BJ (cell line): Measurements from ENCODE around the gene ADPRHL1. TPM values are rescaled to one million over a fixed set of nuclear protein-coding genes. Genes with fewer than 3 reads are reported as not detected.

Experiments used
- CTCF ChIA-PET: fragments of 350-600 bp; formaldehyde crosslinking; extraction: SDS; loops from one replicate; lab custom pipeline; 2021; ENCODE audit warnings: antibody characterized with exemption, inconsistent platforms; lab: Yijun Ruan, JAX
- POLR2A ChIA-PET: fragments of 300-600 bp; sonication (Branson Sonifier 250); formaldehyde crosslinking; extraction: SDS; loops from one replicate; lab custom pipeline; 2021; ENCODE audit warnings: antibody characterized with exemption; lab: Charles Lee
- DNase-seq: peaks from one replicate; pipeline ENCODE4 v3.0.0-alpha.2; 2011; ENCODE audit warnings: low read depth
- H3K27me3 ChIP-seq: 2 replicates; pipeline ENCODE4 v1.6.0; 2011; ENCODE audit warnings: low read length; ENCODE audit not compliant: control insufficient read depth, insufficient read depth
- H3K36me3 ChIP-seq: 2 replicates; pipeline ENCODE4 v1.5.1; 2011; ENCODE audit warnings: low read length; ENCODE audit not compliant: control insufficient read depth, insufficient read depth
- H3K4me3 ChIP-seq: 2 replicates; pipeline ENCODE4 v1.5.1; 2011; ENCODE audit warnings: low read depth, mild to moderate bottlenecking, control low read depth, low read length
- polyA plus RNA-seq: library from polyadenylated mRNA; depleted of rRNA; stranded (reverse); fragments of >200 nt; gene quantifications from 2 replicates; pipeline ENCODE4 v1.2.3, GENCODE V29; 2011
- TF ChIP-seq, protein P1 (sequence below): IDR thresholded peaks from 2 replicates; pipeline ENCODE4 v1.5.1; 2011; ENCODE audit warnings: low read depth, mild to moderate bottlenecking, control low read depth, inconsistent platforms, low read length, moderate library complexity; ENCODE audit not compliant: insufficient read depth

The ADPRHL1 gene
- polyA plus RNA-seq, 1 experiment = 1.1 TPM

DNA sequence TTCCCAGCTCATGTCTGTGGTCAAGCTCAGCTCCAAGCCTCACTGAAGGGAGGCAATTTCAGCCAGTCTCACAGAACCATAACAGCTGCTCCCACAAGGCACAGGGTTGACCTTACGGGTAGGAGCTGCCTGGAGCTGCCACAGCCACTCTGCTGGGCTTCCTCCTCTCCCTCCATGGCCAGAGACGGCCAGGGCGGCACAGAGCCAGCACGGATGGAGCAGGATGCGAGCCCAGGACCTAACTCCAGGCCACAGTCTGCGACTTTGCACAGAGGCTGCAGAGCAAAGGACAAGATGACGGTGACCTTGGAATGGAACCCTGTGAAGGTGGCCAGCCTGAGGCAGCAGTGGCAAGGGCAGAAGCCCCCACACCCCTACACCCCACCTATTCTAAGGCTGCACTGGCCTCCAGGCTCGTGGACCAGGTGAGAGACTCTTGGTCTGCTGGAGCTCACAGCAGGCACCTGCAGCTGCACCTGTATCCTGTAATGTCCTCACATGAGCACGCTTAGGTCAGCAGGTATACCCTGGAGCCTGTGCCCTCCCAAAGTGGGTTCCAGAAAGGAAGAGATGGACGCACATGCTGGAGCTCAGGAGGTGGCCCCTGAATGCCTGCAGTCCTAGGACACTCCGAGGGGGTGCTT, 29.6 kb downstream of the ADPRHL1 start:
- 0 out of 2 replicates have a peak, but pooled peaks cover under 1% of the 10 kb centered on the region for H3K27me3 ChIP-seq
- DNase-seq = no peak
- H3K4me3 ChIP-seq = no peak overlapping the region
- H3K36me3 ChIP-seq = peaks cover under 1% of the 10 kb centered on the region; the same call in 1 of the 2 replicates
- TF ChIP-seq, protein P1, sequence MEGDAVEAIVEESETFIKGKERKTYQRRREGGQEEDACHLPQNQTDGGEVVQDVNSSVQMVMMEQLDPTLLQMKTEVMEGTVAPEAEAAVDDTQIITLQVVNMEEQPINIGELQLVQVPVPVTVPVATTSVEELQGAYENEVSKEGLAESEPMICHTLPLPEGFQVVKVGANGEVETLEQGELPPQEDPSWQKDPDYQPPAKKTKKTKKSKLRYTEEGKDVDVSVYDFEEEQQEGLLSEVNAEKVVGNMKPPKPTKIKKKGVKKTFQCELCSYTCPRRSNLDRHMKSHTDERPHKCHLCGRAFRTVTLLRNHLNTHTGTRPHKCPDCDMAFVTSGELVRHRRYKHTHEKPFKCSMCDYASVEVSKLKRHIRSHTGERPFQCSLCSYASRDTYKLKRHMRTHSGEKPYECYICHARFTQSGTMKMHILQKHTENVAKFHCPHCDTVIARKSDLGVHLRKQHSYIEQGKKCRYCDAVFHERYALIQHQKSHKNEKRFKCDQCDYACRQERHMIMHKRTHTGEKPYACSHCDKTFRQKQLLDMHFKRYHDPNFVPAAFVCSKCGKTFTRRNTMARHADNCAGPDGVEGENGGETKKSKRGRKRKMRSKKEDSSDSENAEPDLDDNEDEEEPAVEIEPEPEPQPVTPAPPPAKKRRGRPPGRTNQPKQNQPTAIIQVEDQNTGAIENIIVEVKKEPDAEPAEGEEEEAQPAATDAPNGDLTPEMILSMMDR = no peak
- ChIA-PET POLR2A (no interaction called here), CTCF (interaction anchor here (1.1 to 1.2 kb wide), 2 partner anchors 10 to 16 kb away, joined by 3 read pairs; no protein-coding TSS in a partner anchor)

DNA sequence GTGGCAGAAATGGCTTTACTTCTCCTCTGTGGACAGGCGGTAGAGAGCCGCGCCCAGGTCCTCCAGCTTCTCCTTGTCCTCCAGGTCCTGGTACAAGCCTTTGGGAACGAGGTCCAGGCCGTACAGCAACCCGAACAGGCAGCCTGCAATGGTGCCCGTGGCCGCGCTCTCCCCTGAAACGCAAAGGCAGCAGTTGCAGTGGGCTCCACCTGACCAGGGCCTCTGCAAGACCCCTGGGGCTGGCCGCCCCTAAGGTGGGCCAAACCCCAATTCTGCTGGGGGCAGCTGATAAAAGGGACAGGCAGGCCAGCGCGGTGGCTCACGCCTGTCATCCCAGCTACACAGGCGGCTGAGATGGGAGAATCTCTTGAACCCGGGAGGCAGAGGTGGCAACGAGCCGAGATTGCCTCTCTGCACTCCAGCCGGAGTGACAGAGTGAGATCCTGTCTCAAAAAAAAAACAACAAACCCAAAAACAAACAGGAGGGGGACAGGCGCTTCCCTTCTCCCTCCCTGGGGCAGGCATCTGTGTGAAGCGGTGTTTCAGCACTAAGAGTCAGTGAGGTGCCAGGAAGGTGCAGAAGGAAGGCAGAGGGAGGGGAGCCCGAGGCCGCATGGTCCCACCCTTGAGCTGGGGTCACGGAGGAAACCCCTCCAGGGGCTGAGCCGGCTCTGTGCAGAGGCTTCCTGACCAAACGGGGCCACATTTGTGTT, 30.3 kb downstream of the ADPRHL1 start:
- ChIA-PET POLR2A (no interaction called here), CTCF (interaction anchor here (1.1 kb wide), 1 partner anchor 9 kb away, joined by 3 read pairs; no protein-coding TSS in a partner anchor)
- Histone ChIP-seq H3K4me3 (no peak overlapping the region), H3K27me3 (peaks cover 1% of the 10 kb centered on the region; the same call in 1 of the 2 replicates), H3K36me3 (no peaks in the 10 kb centered on the region)
- TF ChIP-seq, protein P1 = no peak
- DNase-seq = no peak

DNA sequence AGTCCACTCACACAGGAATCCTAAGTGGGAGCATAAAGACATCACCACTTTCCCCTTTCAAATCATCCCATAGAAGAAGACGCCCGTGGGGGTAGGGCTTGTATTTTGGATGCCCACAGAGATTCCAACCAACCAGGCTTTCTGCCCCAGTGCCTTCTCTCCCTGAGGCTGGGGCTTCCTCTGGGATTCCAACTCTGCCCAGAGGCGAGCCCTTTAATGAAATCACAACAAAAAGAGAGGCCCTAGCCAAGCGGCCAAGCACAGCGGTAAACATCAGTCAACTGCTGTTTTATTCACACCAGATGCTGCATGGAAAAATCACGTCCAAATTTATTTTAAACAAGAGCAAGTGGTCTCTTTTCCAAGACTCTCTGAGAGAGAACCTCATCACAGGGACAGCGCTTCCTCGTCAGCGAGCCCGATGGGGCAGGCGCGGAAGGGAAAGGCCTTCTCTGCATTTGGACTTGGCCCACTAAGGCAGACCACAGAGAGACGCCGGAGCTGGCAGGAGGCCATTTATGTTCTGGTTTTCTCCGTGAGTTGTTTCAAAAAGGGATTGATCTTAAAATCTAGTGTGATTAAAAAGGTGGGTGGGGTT, 31.5 kb downstream of the ADPRHL1 start:
- TF ChIP-seq, protein P1 = no peak
- no peak overlapping the region for H3K4me3 ChIP-seq
- peaks cover 1% of the 10 kb centered on the region; the same call in 1 of the 2 replicates for H3K27me3 ChIP-seq
- ChIA-PET POLR2A (no interaction called here), CTCF (no interaction called here)
- no peak for DNase-seq
- H3K36me3 ChIP-seq = no peaks in the 10 kb centered on the region

DNA sequence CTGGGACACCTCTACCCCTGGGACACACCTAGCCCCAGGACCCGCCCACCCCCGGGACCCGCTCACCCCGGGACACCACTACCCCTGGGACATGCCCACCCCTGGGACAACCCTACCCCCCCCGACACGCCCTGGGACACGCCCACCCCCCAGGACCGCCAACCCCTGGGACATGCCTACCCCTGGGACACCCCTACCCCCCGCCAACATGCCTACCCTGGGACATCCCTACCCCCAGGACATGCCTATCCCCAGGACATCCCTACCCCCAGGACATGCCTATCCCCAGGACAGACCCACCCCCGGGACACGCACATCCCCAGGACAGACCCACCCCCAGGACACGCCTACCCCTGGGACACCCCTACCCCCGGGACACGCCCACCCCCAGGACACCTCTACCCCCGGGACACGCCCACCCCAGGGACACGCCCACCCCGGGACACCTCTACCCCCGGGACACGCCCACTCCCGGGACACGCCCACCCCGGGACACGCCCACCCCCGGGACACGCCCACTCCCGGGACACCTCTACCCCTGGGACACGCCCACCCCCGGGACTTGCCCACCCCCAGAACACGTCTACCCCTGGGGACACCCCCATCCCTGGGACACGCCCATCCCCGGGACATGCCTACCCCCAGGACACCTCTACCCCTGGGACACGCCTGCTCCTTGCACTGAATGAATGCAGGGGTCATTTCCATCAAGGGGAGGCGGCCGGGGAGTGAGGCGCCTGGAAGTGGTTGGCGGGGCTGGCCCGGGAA, 32.3 kb downstream of the ADPRHL1 start:
- CTCF ChIA-PET = no interaction called here
- no peak overlapping the region for H3K4me3 ChIP-seq

More for the DNA sequence above, 32.3 kb downstream of the ADPRHL1 start:
- Histone ChIP-seq H3K27me3 (peaks cover 1% of the 10 kb centered on the region; the same call in 1 of the 2 replicates), H3K36me3 (no peaks in the 10 kb centered on the region)
- TF ChIP-seq, protein P1 = no peak
- POLR2A ChIA-PET = no interaction called here
- DNase-seq = no peak
